ENCODE results near the gene TNNT2. TPM values are rescaled to one million over a fixed set of nuclear protein-coding genes. Genes with fewer than 3 reads are reported as not detected.

The TNNT2 gene
- total RNA-seq, 1 experiment from 2014 or later, result 0.37 TPM

- Histone ChIP-seq H3K36me3 (ENCODE audit: insufficient read depth, low read length) (no peaks in the 10 kb centered on the region), H3K4me2 (ENCODE audit: low read depth, low read length, poor library complexity, severe bottlenecking) (no peak overlapping the region), H2AFZ (ENCODE audit: low read length) (no peak overlapping the region), H3K4me1 (ENCODE audit: low read length) (no peaks in the 10 kb centered on the region), H3K27ac (ENCODE audit: low read length) (no peak overlapping the region), H3K9ac (ENCODE audit: low read length) (no peak overlapping the region), H3K9me2 (replicated peaks; ENCODE audit: insufficient read depth, low read length) (no peaks in the 10 kb centered on the region), H4K20me1 (ENCODE audit: insufficient read depth, low read depth, low read length) (no peaks in the 10 kb centered on the region), H3K27me3 (ENCODE audit: low read length) (no peaks in the 10 kb centered on the region), H3K4me3 (ENCODE audit: low read length) (no peak overlapping the region), H3K9me3 (ENCODE audit: low read length) (no peaks in the 10 kb centered on the region), H3K79me2 (ENCODE audit: low read length) (no peaks in the 10 kb centered on the region)
- DNase-seq, result no peak
Measured at GRCh38 chr1:201356236-201356635, 21.2 kb downstream of the TNNT2 start.

GRCh38 chr1:201355471-201355870, 22.0 kb downstream of the TNNT2 start:
- H3K4me3 ChIP-seq (ENCODE audit: low read length), result no peak overlapping the region
- no peaks in the 10 kb centered on the region for H3K9me2 ChIP-seq (replicated peaks; ENCODE audit: insufficient read depth, low read length)
- no peaks in the 10 kb centered on the region for H3K27me3 ChIP-seq (ENCODE audit: low read length)
- H3K27ac ChIP-seq (ENCODE audit: low read length), result no peak overlapping the region
- H3K36me3 ChIP-seq (ENCODE audit: insufficient read depth, low read length), result no peaks in the 10 kb centered on the region
- no peak overlapping the region for H3K4me2 ChIP-seq (ENCODE audit: low read depth, low read length, poor library complexity, severe bottlenecking)
- no peak for DNase-seq
- no peaks in the 10 kb centered on the region for H4K20me1 ChIP-seq (ENCODE audit: insufficient read depth, low read depth, low read length)
- no peaks in the 10 kb centered on the region for H3K79me2 ChIP-seq (ENCODE audit: low read length)
- H3K9me3 ChIP-seq (ENCODE audit: low read length), result no peaks in the 10 kb centered on the region
- no peak overlapping the region for H2AFZ ChIP-seq (ENCODE audit: low read length)
- no peak overlapping the region for H3K9ac ChIP-seq (ENCODE audit: low read length)
- no peaks in the 10 kb centered on the region for H3K4me1 ChIP-seq (ENCODE audit: low read length)

GRCh38 chr1:201354901-201355295, 22.6 kb downstream of the TNNT2 start:
- H3K79me2 ChIP-seq (ENCODE audit: low read length), result no peaks in the 10 kb centered on the region
- no peak overlapping the region for H3K27ac ChIP-seq (ENCODE audit: low read length)
- H3K4me3 ChIP-seq (ENCODE audit: low read length), result no peak overlapping the region
- no peaks in the 10 kb centered on the region for H3K9me3 ChIP-seq (ENCODE audit: low read length)
- no peaks in the 10 kb centered on the region for H3K36me3 ChIP-seq (ENCODE audit: insufficient read depth, low read length)
- DNase-seq, result no peak
- no peaks in the 10 kb centered on the region for H3K27me3 ChIP-seq (ENCODE audit: low read length)
- H4K20me1 ChIP-seq (ENCODE audit: insufficient read depth, low read depth, low read length), result no peaks in the 10 kb centered on the region
- no peaks in the 10 kb centered on the region for H3K9me2 ChIP-seq (replicated peaks; ENCODE audit: insufficient read depth, low read length)
- H2AFZ ChIP-seq (ENCODE audit: low read length), result no peak overlapping the region
- H3K4me2 ChIP-seq (ENCODE audit: low read depth, low read length, poor library complexity, severe bottlenecking), result no peak overlapping the region
- H3K9ac ChIP-seq (ENCODE audit: low read length), result no peak overlapping the region
- H3K4me1 ChIP-seq (ENCODE audit: low read length), result no peaks in the 10 kb centered on the region

GRCh38 chr1:201354151-201354900, 23.2 kb downstream of the TNNT2 start:
- H3K27me3 ChIP-seq (ENCODE audit: low read length), result no peaks in the 10 kb centered on the region
- H3K4me3 ChIP-seq (ENCODE audit: low read length), result no peak overlapping the region
- no peaks in the 10 kb centered on the region for H3K9me2 ChIP-seq (replicated peaks; ENCODE audit: insufficient read depth, low read length)
- H3K9me3 ChIP-seq (ENCODE audit: low read length), result no peaks in the 10 kb centered on the region
- no peaks in the 10 kb centered on the region for H4K20me1 ChIP-seq (ENCODE audit: insufficient read depth, low read depth, low read length)
- H3K9ac ChIP-seq (ENCODE audit: low read length), result no peak overlapping the region
- DNase-seq, result no peak
- H3K79me2 ChIP-seq (ENCODE audit: low read length), result no peaks in the 10 kb centered on the region
- no peaks in the 10 kb centered on the region for H3K36me3 ChIP-seq (ENCODE audit: insufficient read depth, low read length)
- H2AFZ ChIP-seq (ENCODE audit: low read length), result no peak overlapping the region
- no peak overlapping the region for H3K4me2 ChIP-seq (ENCODE audit: low read depth, low read length, poor library complexity, severe bottlenecking)
- H3K4me1 ChIP-seq (ENCODE audit: low read length), result no peaks in the 10 kb centered on the region
- no peak overlapping the region for H3K27ac ChIP-seq (ENCODE audit: low read length)

GRCh38 chr1:201353186-201353940, 24.1 kb downstream of the TNNT2 start:
- no peaks in the 10 kb centered on the region for H4K20me1 ChIP-seq (ENCODE audit: insufficient read depth, low read depth, low read length)
- DNase-seq, result no peak
- H3K4me1 ChIP-seq (ENCODE audit: low read length), result no peaks in the 10 kb centered on the region
- no peaks in the 10 kb centered on the region for H3K36me3 ChIP-seq (ENCODE audit: insufficient read depth, low read length)
- H3K27ac ChIP-seq (ENCODE audit: low read length), result no peak overlapping the region
- no peak overlapping the region for H2AFZ ChIP-seq (ENCODE audit: low read length)
- H3K27me3 ChIP-seq (ENCODE audit: low read length), result no peaks in the 10 kb centered on the region
- no peaks in the 10 kb centered on the region for H3K9me2 ChIP-seq (replicated peaks; ENCODE audit: insufficient read depth, low read length)
- H3K4me3 ChIP-seq (ENCODE audit: low read length), result no peak overlapping the region
- no peaks in the 10 kb centered on the region for H3K9me3 ChIP-seq (ENCODE audit: low read length)
- no peak overlapping the region for H3K9ac ChIP-seq (ENCODE audit: low read length)
- H3K4me2 ChIP-seq (ENCODE audit: low read depth, low read length, poor library complexity, severe bottlenecking), result no peak overlapping the region
- H3K79me2 ChIP-seq (ENCODE audit: low read length), result no peaks in the 10 kb centered on the region

- no peak overlapping the region for H3K4me2 ChIP-seq (ENCODE audit: low read depth, low read length, poor library complexity, severe bottlenecking)
- H4K20me1 ChIP-seq (ENCODE audit: insufficient read depth, low read depth, low read length), result no peaks in the 10 kb centered on the region
- H3K4me3 ChIP-seq (ENCODE audit: low read length), result no peak overlapping the region
- no peaks in the 10 kb centered on the region for H3K27me3 ChIP-seq (ENCODE audit: low read length)
- H3K79me2 ChIP-seq (ENCODE audit: low read length), result no peaks in the 10 kb centered on the region
- no peaks in the 10 kb centered on the region for H3K9me2 ChIP-seq (replicated peaks; ENCODE audit: insufficient read depth, low read length)
- H3K36me3 ChIP-seq (ENCODE audit: insufficient read depth, low read length), result no peaks in the 10 kb centered on the region
- peaks cover 8% of the 10 kb centered on the region for H3K4me1 ChIP-seq (ENCODE audit: low read length)
- no peak overlapping the region for H2AFZ ChIP-seq (ENCODE audit: low read length)
- no peak for DNase-seq
- H3K9ac ChIP-seq (ENCODE audit: low read length), result no peak overlapping the region
- H3K9me3 ChIP-seq (ENCODE audit: low read length), result no peaks in the 10 kb centered on the region
- H3K27ac ChIP-seq (ENCODE audit: low read length), result no peak overlapping the region
Measured at GRCh38 chr1:201351617-201352016, 25.9 kb downstream of the TNNT2 start.

- Histone ChIP-seq H3K79me2 (ENCODE audit: low read length) (no peaks in the 10 kb centered on the region), H3K9ac (ENCODE audit: low read length) (no peak overlapping the region), H3K4me3 (ENCODE audit: low read length) (no peak overlapping the region), H3K4me2 (ENCODE audit: low read depth, low read length, poor library complexity, severe bottlenecking) (no peak overlapping the region), H3K27me3 (ENCODE audit: low read length) (no peaks in the 10 kb centered on the region), H2AFZ (ENCODE audit: low read length) (no peak overlapping the region), H3K36me3 (ENCODE audit: insufficient read depth, low read length) (no peaks in the 10 kb centered on the region), H3K27ac (ENCODE audit: low read length) (no peak overlapping the region), H3K9me2 (replicated peaks; ENCODE audit: insufficient read depth, low read length) (no peaks in the 10 kb centered on the region), H3K4me1 (ENCODE audit: low read length) (peaks cover 8% of the 10 kb centered on the region), H3K9me3 (ENCODE audit: low read length) (no peaks in the 10 kb centered on the region), H4K20me1 (ENCODE audit: insufficient read depth, low read depth, low read length) (no peaks in the 10 kb centered on the region)
- no peak for DNase-seq
Measured at GRCh38 chr1:201350884-201351283, 26.6 kb downstream of the TNNT2 start.

- Histone ChIP-seq H3K27ac (ENCODE audit: low read length) (no peak overlapping the region), H3K36me3 (ENCODE audit: insufficient read depth, low read length) (no peaks in the 10 kb centered on the region), H3K9ac (ENCODE audit: low read length) (no peak overlapping the region), H4K20me1 (ENCODE audit: insufficient read depth, low read depth, low read length) (no peaks in the 10 kb centered on the region), H3K27me3 (ENCODE audit: low read length) (no peaks in the 10 kb centered on the region), H3K4me3 (ENCODE audit: low read length) (no peak overlapping the region), H3K4me2 (ENCODE audit: low read depth, low read length, poor library complexity, severe bottlenecking) (no peak overlapping the region), H3K9me3 (ENCODE audit: low read length) (no peaks in the 10 kb centered on the region), H3K9me2 (replicated peaks; ENCODE audit: insufficient read depth, low read length) (no peaks in the 10 kb centered on the region), H2AFZ (ENCODE audit: low read length) (no peak overlapping the region), H3K79me2 (ENCODE audit: low read length) (no peaks in the 10 kb centered on the region), H3K4me1 (ENCODE audit: low read length) (peaks cover 8% of the 10 kb centered on the region)
- DNase-seq, result no peak
Measured at GRCh38 chr1:201350361-201350725, 27.1 kb downstream of the TNNT2 start.
